ENCODE results near the gene HOXB3. TPM values are rescaled to one million over a fixed set of nuclear protein-coding genes. Genes with fewer than 3 reads are reported as not detected.
A peak's percentile ranks its signal among the peaks of the same experiment; 100 is the strongest.

HOXB3 gene
- total and polyA plus RNA-seq, 12 donors = 0.24 to 5.9 (median 1.1) TPM

DNA sequence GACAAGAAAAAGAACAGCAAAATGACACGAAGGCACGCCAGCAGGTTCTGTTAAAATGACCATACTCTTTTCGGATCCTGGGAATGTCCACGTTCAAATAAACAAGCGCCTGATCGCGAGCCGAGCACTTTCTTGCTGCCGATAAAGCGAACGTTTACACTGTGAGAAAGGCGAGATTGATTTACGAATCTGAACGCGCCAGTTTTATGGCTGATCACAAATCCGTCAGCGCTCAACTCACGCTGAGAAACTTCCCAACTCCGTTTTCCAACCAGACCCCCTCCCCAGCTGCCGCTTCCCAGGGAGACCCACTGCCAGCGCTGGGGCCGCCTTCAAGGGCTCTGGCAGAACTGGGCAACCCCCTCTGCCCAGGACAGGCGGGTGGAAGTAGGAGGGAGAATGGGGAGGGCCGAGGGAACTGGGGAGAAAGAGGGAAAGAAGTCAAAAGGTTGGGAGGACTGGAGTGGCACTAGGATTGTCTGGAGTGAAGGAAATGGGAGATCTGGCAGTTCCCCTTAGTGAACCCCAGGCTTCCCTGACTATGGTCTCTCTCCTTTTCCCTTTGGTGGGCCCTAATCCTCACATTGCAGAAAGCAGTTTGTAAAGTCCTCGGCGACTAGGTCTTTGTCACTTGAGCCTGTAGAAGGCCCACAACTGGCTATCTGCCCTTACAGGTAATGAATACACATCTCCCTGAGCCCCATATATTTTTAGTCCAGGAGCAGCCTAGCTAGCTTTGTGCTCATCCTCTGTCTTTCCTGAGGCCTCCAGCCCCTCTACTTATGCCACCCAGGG, 18.8 kb downstream of the HOXB3 start:
- H3K4me3 ChIP-seq = no peak overlapping the region
- H3K36me3 ChIP-seq = no peaks in the 10 kb centered on the region
- no peak for DNase-seq

DNA sequence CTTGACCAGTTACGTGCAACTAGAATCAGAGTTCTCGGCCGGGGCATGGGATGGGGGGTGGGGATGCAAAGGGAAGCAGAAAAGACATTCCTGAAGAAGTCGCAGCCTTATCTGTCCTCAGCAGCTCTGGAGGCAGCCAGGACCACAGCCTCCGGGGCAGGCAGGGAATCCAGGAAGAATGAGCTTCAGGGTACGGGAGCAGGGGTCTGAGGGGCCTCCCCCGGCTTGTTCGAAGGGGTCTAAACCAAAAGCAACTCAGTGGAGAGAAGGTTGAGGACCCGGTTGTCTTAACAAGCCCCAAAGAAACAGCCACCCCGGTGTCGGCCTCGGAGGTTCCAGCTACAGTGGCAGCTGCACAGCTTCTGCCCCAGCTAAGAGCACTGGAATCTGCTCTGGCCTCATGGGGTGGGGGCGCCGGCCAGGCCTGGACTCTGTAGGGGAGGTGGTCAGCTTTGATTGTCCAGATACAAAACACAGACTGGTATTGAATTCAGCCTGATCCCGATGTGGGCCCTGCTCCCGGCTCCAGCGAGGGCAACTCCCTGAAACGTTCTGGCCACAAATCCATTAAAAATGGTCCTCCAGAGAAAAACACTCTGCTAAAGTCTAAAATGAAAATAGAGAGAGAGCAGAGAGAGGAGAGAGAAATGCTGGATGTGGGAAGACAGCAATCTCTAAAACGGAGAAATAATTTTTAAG, 19.6 kb downstream of the HOXB3 start:
- Histone ChIP-seq H3K27ac (peak overlapping the region in 1 of 10 donors; percentile 79), H3K4me1 (peaks cover 0 to 13% (median 0%) of the 10 kb centered on the region in 9 donors), H3K27me3 (peaks cover 25 to 100% (median 100%) of the 10 kb centered on the region in 7 donors), H3K9me3 (no peaks in the 10 kb centered on the region), H3K36me3 (no peaks in the 10 kb centered on the region), H3K4me3 (no peak overlapping the region)
- DNase-seq (no peak), ATAC-seq (no peak)
- intact Hi-C loops (cut with DNase I) = no loop called here
- 20 to 25% methylated on average over 19 of the region's 19 CpGs for WGBS, 2 donors
- TF ChIP-seq, protein P1, sequence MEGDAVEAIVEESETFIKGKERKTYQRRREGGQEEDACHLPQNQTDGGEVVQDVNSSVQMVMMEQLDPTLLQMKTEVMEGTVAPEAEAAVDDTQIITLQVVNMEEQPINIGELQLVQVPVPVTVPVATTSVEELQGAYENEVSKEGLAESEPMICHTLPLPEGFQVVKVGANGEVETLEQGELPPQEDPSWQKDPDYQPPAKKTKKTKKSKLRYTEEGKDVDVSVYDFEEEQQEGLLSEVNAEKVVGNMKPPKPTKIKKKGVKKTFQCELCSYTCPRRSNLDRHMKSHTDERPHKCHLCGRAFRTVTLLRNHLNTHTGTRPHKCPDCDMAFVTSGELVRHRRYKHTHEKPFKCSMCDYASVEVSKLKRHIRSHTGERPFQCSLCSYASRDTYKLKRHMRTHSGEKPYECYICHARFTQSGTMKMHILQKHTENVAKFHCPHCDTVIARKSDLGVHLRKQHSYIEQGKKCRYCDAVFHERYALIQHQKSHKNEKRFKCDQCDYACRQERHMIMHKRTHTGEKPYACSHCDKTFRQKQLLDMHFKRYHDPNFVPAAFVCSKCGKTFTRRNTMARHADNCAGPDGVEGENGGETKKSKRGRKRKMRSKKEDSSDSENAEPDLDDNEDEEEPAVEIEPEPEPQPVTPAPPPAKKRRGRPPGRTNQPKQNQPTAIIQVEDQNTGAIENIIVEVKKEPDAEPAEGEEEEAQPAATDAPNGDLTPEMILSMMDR (IDR thresholded peaks at IDR 0.05) = no peak

More for the DNA sequence above, 18.8 kb downstream of the HOXB3 start:
- 35 to 43% methylated on average over 26 of the region's 26 CpGs for WGBS, 2 donors
- intact Hi-C loops (cut with DNase I) = no loop called here
- Histone ChIP-seq H3K27ac (no peak overlapping the region), H3K27me3 (peaks cover 30 to 100% (median 100%) of the 10 kb centered on the region in 7 donors), H3K4me1 (peaks cover 0 to 21% (median 3%) of the 10 kb centered on the region in 9 donors), H3K9me3 (no peaks in the 10 kb centered on the region)
- TF ChIP-seq, protein P1 (IDR thresholded peaks at IDR 0.05) = no peak
- ATAC-seq = no peak

DNA sequence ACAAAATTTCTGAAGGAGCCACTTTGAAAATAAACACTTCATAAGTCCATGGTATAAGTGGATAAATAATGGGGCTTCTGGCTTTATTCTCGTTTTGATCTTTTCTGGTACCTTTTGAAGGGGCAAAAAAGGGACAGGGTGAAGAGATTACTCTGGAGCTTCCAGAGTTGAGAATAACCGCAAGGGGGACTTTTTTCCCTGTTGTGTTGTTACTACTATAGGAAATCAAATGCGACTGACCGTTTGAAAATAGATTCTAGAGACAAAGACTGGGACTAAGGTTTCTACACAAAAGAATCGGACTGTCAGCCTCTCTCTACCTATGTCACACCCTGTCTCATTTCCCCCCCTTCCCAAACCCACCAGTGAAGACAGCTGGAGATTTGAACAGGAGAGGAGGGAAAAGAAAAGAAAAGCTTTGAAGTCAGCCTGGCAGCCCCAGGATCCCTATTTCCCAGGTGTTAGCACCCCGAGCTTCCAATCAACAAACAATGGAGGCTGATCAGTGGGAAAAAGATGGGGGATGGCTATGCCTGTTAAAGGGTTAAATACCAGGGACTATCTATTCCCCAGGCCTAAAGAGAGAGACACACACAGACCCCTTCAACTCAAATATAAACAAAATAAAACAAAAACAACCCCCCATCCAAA, 20.2 kb downstream of the HOXB3 start:
- Histone ChIP-seq H3K27ac (peak overlapping the region in 2 of 10 donors; percentile 65 to 79), H3K9me3 (no peaks in the 10 kb centered on the region), H3K27me3 (peaks cover 31 to 100% (median 100%) of the 10 kb centered on the region in 7 donors), H3K4me1 (peaks cover 0 to 12% (median 0%) of the 10 kb centered on the region in 9 donors), H3K36me3 (no peaks in the 10 kb centered on the region), H3K4me3 (no peak overlapping the region)
- intact Hi-C loops (cut with DNase I) = loop anchor here in 1 of 10 donors (2.0 kb wide), 1 partner anchor 21 kb away; no protein-coding TSS in a partner anchor
- TF ChIP-seq, protein P1 (IDR thresholded peaks at IDR 0.05) = no peak
- no peak for ATAC-seq
- WGBS, 2 donors = 22 to 26% methylated on average over 6 of the region's 6 CpGs
- no peak for DNase-seq

DNA sequence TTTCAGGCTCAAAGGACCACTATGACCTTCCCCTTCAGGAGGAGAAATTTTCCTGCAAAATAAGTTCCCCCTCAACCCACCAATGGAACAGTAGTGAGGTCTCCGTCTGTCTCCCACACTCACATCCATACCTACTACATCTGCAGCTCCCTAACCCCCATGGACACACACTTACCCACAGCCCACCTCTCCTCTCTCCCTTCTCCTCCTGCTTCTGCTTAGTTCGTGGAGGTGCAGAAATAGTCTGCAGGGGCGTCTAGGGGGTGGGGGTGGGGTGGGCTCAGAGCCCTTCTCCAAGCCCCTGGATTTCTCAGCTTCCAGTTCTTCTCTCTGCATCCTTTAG, 20.8 kb downstream of the HOXB3 start:
- Histone ChIP-seq H3K4me1 (peaks cover 0 to 16% (median 4%) of the 10 kb centered on the region in 9 donors), H3K27ac (peak overlapping the region in 2 of 10 donors; percentile 65 to 79)
- 12 to 34% methylated on average over 3 of the region's 3 CpGs for WGBS, 2 donors

More for the DNA sequence above, 20.8 kb downstream of the HOXB3 start:
- TF ChIP-seq, protein P1 (IDR thresholded peaks at IDR 0.05) = no peak
- DNase-seq (no peak), ATAC-seq (no peak)
- Histone ChIP-seq H3K27me3 (peaks cover 32 to 100% (median 100%) of the 10 kb centered on the region in 7 donors), H3K4me3 (peak overlapping the region in 1 of 10 donors; percentile 18), H3K9me3 (no peaks in the 10 kb centered on the region), H3K36me3 (no peaks in the 10 kb centered on the region)
- intact Hi-C loops (cut with DNase I) = loop anchor here in 1 of 10 donors (2.0 kb wide), 1 partner anchor 20 kb away; no protein-coding TSS in a partner anchor

Data from heart right ventricle (tissue), 16 donors.